Cerebellar cortex (tissue), 1 donor: Measurements from ENCODE around the gene LRRTM4.

ENCODE experiments used
- DNase-seq: peaks from one replicate; pipeline ENCODE4 v3.0.0-alpha.2; 2015; ENCODE audit warnings: low spot score

The LRRTM4 gene

GRCh38 chr2:77521931-77522470 is at the start of gene LRRTM4:
Gene LRRTM4 (minus strand): TSS chr2:77522376.
- peak; percentile 16 for DNase-seq

- no peak for DNase-seq
These were observed 49.4 kb upstream of the LRRTM4 start for GRCh38 chr2:77571545-77571944.

- no peak for DNase-seq
These were observed 45.5 kb upstream of the LRRTM4 start for GRCh38 chr2:77567723-77568122.

GRCh38 chr2:77566582-77566981 is 44.4 kb upstream of the LRRTM4 start:
- DNase-seq, result no peak

GRCh38 chr2:77566131-77566530 is 44.0 kb upstream of the LRRTM4 start:
- no peak for DNase-seq

GRCh38 chr2:77552956-77553355 is 30.8 kb upstream of the LRRTM4 start:
- no peak for DNase-seq

GRCh38 chr2:77538031-77538430 is 15.9 kb upstream of the LRRTM4 start:
- DNase-seq, result no peak

GRCh38 chr2:77522888-77523287 is 712 bp upstream of the LRRTM4 start:
- DNase-seq, result no peak

- DNase-seq, result no peak
These were observed 656 bp downstream of the LRRTM4 start for GRCh38 chr2:77521548-77521891.

- no peak for DNase-seq
These were observed 1.3 kb downstream of the LRRTM4 start for GRCh38 chr2:77520641-77521547.

GRCh38 chr2:77519888-77520506 is 2.2 kb downstream of the LRRTM4 start:
- no peak for DNase-seq

- no peak for DNase-seq
These were observed 2.9 kb downstream of the LRRTM4 start for GRCh38 chr2:77519164-77519887.

- no peak for DNase-seq
These were observed 3.9 kb downstream of the LRRTM4 start for GRCh38 chr2:77518311-77518710.

GRCh38 chr2:77513191-77513590 is 9.0 kb downstream of the LRRTM4 start:
- no peak for DNase-seq

- no peak for DNase-seq
These were observed 9.7 kb downstream of the LRRTM4 start for GRCh38 chr2:77512507-77512906.

GRCh38 chr2:77508511-77508910 is 13.7 kb downstream of the LRRTM4 start:
- no peak for DNase-seq

GRCh38 chr2:77507657-77508056 is 14.5 kb downstream of the LRRTM4 start:
- no peak for DNase-seq

GRCh38 chr2:77488141-77488540 is 34.0 kb downstream of the LRRTM4 start:
- no peak for DNase-seq

- no peak for DNase-seq
These were observed 34.9 kb downstream of the LRRTM4 start for GRCh38 chr2:77487074-77487803.

- no peak for DNase-seq
These were observed 38.1 kb downstream of the LRRTM4 start for GRCh38 chr2:77484026-77484425.

GRCh38 chr2:77479895-77480294 is 42.3 kb downstream of the LRRTM4 start:
- no peak for DNase-seq

- no peak for DNase-seq
These were observed 42.8 kb downstream of the LRRTM4 start for GRCh38 chr2:77479395-77479794.
